HCT116 (cell line): ENCODE measurements around the gene WHAMM. TPM values are rescaled to one million over a fixed set of nuclear protein-coding genes. Genes with fewer than 3 reads are reported as not detected.

Source experiments
- ATAC-seq: fragments of 200-7000 bp; cut with Tn5 transposase; 2 replicates; pipeline ENCODE4 v1.9.1; 2020; ENCODE audit warnings: mild to moderate bottlenecking, moderate library complexity
- BruUV-seq: library from RNA; stranded (reverse); fragments of 400-500 nt; replicated peaks from 2 replicates; lab custom pipeline; 2021; lab: Mats Ljungman, UMichigan
- CTCF ChIA-PET: fragments of 300-600 bp; sonication (Branson Sonifier 250); formaldehyde crosslinking; loops from one replicate; lab custom pipeline; 2021; ENCODE audit warnings: antibody characterized with exemption; lab: Charles Lee
- POLR2A ChIA-PET: fragments of 300-600, 350-600 bp; sonication (Branson Sonifier 250); formaldehyde crosslinking; loops from one replicate; lab custom pipeline; 2021; ENCODE audit warnings: antibody characterized with exemption; lab: Charles Lee
- RAD21 ChIA-PET, 2 experiments: fragments of 300-600 bp; sonication (Branson Sonifier 250); formaldehyde crosslinking; loops; one replicate each; lab custom pipeline; 2023; ENCODE audit warnings: low total read pairs in 2 of 2; ENCODE audit not compliant: uncharacterized antibody in 2 of 2, unreplicated experiment in 2 of 2, low non-redundant PET in 1 of 2; lab: Charles Lee
- DNase-seq: peaks from one replicate; pipeline ENCODE4 v3.0.0-alpha.2; 2010; ENCODE audit warnings: low read depth, low spot score
- H2AFZ ChIP-seq: fragments of 200-600 bp; shearing (Covaris generic), sonication (generic); 2 replicates; pipeline ENCODE4 v1.6.1; 2017; ENCODE audit warnings: low read depth, mixed run types, mixed read lengths, antibody characterized with exemption, low read length; ENCODE audit not compliant: poor library complexity, severe bottlenecking
- H3K27ac ChIP-seq: 2 replicates; pipeline ENCODE4 v1.5.1; 2012; ENCODE audit warnings: low read depth, low read length
- H3K27me3 ChIP-seq: fragments of 200-600 bp; sonication (generic); 2 replicates; pipeline ENCODE4 v1.6.1; 2016; ENCODE audit warnings: mixed run types, low read length, mixed read lengths; ENCODE audit not compliant: insufficient read depth
- H3K36me3 ChIP-seq, 2 experiments: fragments of 200-500 bp in 1 of 2; fragments of 200-600 bp in 1 of 2; sonication (Bioruptor generic) in 1 of 2; sonication (generic) in 1 of 2; 2 replicates each; pipeline versions ENCODE4 v1.5.1 to v1.6.1; 2014 to 2016; ENCODE audit warnings: low read length in 2 of 2, inconsistent platforms in 1 of 2, mixed read lengths in 1 of 2, mixed run types in 1 of 2; ENCODE audit not compliant: insufficient read depth in 2 of 2, control insufficient read depth in 1 of 2
- H3K4me1 ChIP-seq, 2 experiments: fragments of 200-600 bp in 1 of 2; sonication (generic) in 1 of 2; 2 replicates each; pipeline versions ENCODE4 v1.5.1 to v1.6.1; 2012 to 2017; ENCODE audit warnings: low read length in 2 of 2, inconsistent platforms in 1 of 2, mild to moderate bottlenecking in 1 of 2, mixed read lengths in 1 of 2, mixed run types in 1 of 2, moderate library complexity in 1 of 2; ENCODE audit not compliant: insufficient read depth in 2 of 2, control insufficient read depth in 1 of 2
- H3K4me2 ChIP-seq: fragments of 200-600 bp; sonication (generic); 2 replicates; pipeline ENCODE4 v1.6.1; 2017; ENCODE audit warnings: mixed run types, low read length, mixed read lengths
- H3K4me3 ChIP-seq, 2 experiments: fragments of 200-600 bp in 1 of 2; sonication (generic) in 1 of 2; replicated peaks in 1 of 2; 2 replicates each; pipeline ENCODE4 v1.5.1; 2011 to 2016; ENCODE audit warnings: low read length in 2 of 2, control low read depth in 1 of 2, low read depth in 1 of 2, mild to moderate bottlenecking in 1 of 2, mixed read lengths in 1 of 2, mixed run types in 1 of 2
- H3K79me2 ChIP-seq: fragments of 200-600 bp; sonication (generic); 2 replicates; pipeline ENCODE4 v1.6.1; 2017; ENCODE audit warnings: mild to moderate bottlenecking, mixed run types, low read length, moderate library complexity, mixed read lengths; ENCODE audit not compliant: insufficient read depth
- H3K9ac ChIP-seq: fragments of 200-600 bp; sonication (generic); 2 replicates; pipeline ENCODE4 v1.6.1; 2016; ENCODE audit warnings: low read length, mixed read lengths
- H3K9me2 ChIP-seq: fragments of 200-600 bp; sonication (generic), shearing (Covaris generic); 2 replicates; pipeline ENCODE4 v1.6.1; 2017; ENCODE audit warnings: mixed run types, mild to moderate bottlenecking, moderate library complexity; ENCODE audit not compliant: insufficient read depth
- H3K9me3 ChIP-seq, 2 experiments: fragments of 200-500 bp in 1 of 2; fragments of 200-600 bp in 1 of 2; sonication (Bioruptor generic) in 1 of 2; sonication (generic) in 1 of 2; 2 replicates each; pipeline ENCODE4 v1.6.1; 2014 to 2017; ENCODE audit warnings: low read length in 2 of 2, mixed read lengths in 2 of 2, inconsistent platforms in 1 of 2, low read depth in 1 of 2, mild to moderate bottlenecking in 1 of 2, mixed run types in 1 of 2, moderate library complexity in 1 of 2; ENCODE audit not compliant: control insufficient read depth in 1 of 2, insufficient read depth in 1 of 2
- H4K20me1 ChIP-seq: fragments of 200-600 bp; sonication (generic), shearing (Covaris generic); 2 replicates; pipeline ENCODE4 v1.6.1; 2017; ENCODE audit warnings: mixed run types, mild to moderate bottlenecking, moderate library complexity; ENCODE audit not compliant: insufficient read depth
- ATF3 ChIP-seq: IDR thresholded peaks from 2 replicates; pipeline ENCODE4 v1.6.1; 2012
- CBX3 ChIP-seq: IDR thresholded peaks from 2 replicates; pipeline ENCODE4 v1.6.1; 2012; ENCODE audit warnings: low read depth
- CEBPB ChIP-seq: IDR thresholded peaks from 2 replicates; pipeline ENCODE4 v1.6.1; 2012; ENCODE audit warnings: low read depth
- CTCF ChIP-seq, 3 experiments: fragments of 200-600 bp in 1 of 3; sonication (generic) in 1 of 3; IDR thresholded peaks in 2 of 3; conservative IDR thresholded peaks in 1 of 3; 2 replicates each; pipeline ENCODE4 v1.5.1; 2012 to 2017; ENCODE audit warnings: low read depth in 2 of 3, low read length in 2 of 3, antibody characterized with exemption in 1 of 3, borderline replicate concordance in 1 of 3, control low read depth in 1 of 3, mild to moderate bottlenecking in 1 of 3, mixed read lengths in 1 of 3, mixed run types in 1 of 3, moderate library complexity in 1 of 3; ENCODE audit not compliant: insufficient read depth in 1 of 3
- EGR1 ChIP-seq: IDR thresholded peaks from 2 replicates; pipeline ENCODE4 v1.6.1; 2012; ENCODE audit warnings: low read depth
- ELF1 ChIP-seq: IDR thresholded peaks from 2 replicates; pipeline ENCODE4 v1.6.1; 2012; ENCODE audit warnings: low read depth, borderline replicate concordance
- EZH2 ChIP-seq: fragments of 200-600 bp; sonication (generic); IDR thresholded peaks from 2 replicates; pipeline ENCODE4 v1.6.1; 2017; ENCODE audit warnings: antibody characterized with exemption, mixed run types
- EZH2phosphoT487 ChIP-seq: fragments of 200-600 bp; IDR thresholded peaks from 2 replicates; pipeline ENCODE4 v1.6.1; 2018; ENCODE audit warnings: antibody characterized with exemption, borderline replicate concordance
- JUND ChIP-seq: IDR thresholded peaks from 2 replicates; pipeline ENCODE4 v1.6.1; 2012
- POLR2AphosphoS5 ChIP-seq: IDR thresholded peaks from 2 replicates; pipeline ENCODE4 v1.6.1; 2011; ENCODE audit warnings: mild to moderate bottlenecking, low read depth, low read length, moderate library complexity
- RAD21 ChIP-seq: IDR thresholded peaks from 2 replicates; pipeline ENCODE4 v1.6.1; 2012; ENCODE audit warnings: low read depth, mild to moderate bottlenecking
- ZBTB33 ChIP-seq: IDR thresholded peaks from 2 replicates; pipeline ENCODE4 v1.6.1; 2011; ENCODE audit warnings: mild to moderate bottlenecking, low read length, moderate library complexity; ENCODE audit not compliant: insufficient replicate concordance; ENCODE audit errors: extremely low read depth
- ZFX ChIP-seq: fragments of 450-650 bp; IDR thresholded peaks from 2 replicates; pipeline ENCODE4 v1.6.1; 2017
- intact Hi-C: fragments of 100-400 bp; cut with micrococcal nuclease; formaldehyde crosslinking; loops from 2 replicates; pipeline ENCODE4 v1.10.0; 2022
- total RNA-seq: library from RNA; stranded (reverse); gene quantifications from one replicate; pipeline ENCODE4 v1.2.1, GENCODE V29; 2021; ENCODE audit not compliant: unreplicated experiment

Gene WHAMM
- total RNA-seq, 1 experiment from 2014 or later = 7.1 TPM

GRCh38 chr15:82854554-82854953, 45.1 kb downstream of the WHAMM start:
- Histone ChIP-seq H3K36me3 (no peaks in the 10 kb centered on the region), H3K27ac (no peak overlapping the region), H3K9me3 (no peaks in the 10 kb centered on the region), H2AFZ (no peak overlapping the region), H3K4me1 (peaks cover 0 to 11% of the 10 kb centered on the region in 2 experiments; a peak in 2 of 4 replicates), H4K20me1 (no peaks in the 10 kb centered on the region), H3K27me3 (no peaks in the 10 kb centered on the region), H3K4me3 (no peak overlapping the region), H3K9ac (no peak overlapping the region), H3K79me2 (no peaks in the 10 kb centered on the region), H3K9me2 (no peaks in the 10 kb centered on the region), H3K4me2 (no peak overlapping the region)
- intact Hi-C loops = no loop called here
- TF ChIP-seq ZFX = no peak
- TF ChIP-seq EZH2 = no peak
- TF ChIP-seq EZH2phosphoT487 = no peak
- TF ChIP-seq CEBPB = no peak
- no peak for TF ChIP-seq CTCF (IDR thresholded peaks at IDR 0.05 in 2 of 3, conservative IDR thresholded peaks at IDR 0.05 in 1 of 3; ENCODE audit: borderline replicate concordance in 1 of 3, insufficient read depth in 1 of 3, low read depth in 2 of 3, low read length in 2 of 3)
- TF ChIP-seq ATF3 = no peak
- no peak for TF ChIP-seq POLR2AphosphoS5
- no peak for TF ChIP-seq CBX3
- TF ChIP-seq ELF1 = no peak
- TF ChIP-seq ZBTB33 = no peak
- TF ChIP-seq RAD21 = no peak
- TF ChIP-seq EGR1 = no peak
- TF ChIP-seq JUND = no peak
- no TSS peak for BruUV-seq
- ChIA-PET CTCF (no interaction called here), RAD21 (no interaction called here), POLR2A (no interaction called here)
- no peak for ATAC-seq
- no peak for DNase-seq
